Stimulated activated CD4-positive, alpha-beta T cell treated with anti-CD3 and anti-CD28 coated beads, Interleukin-12 subunit alpha, Interleukin-12 subunit beta, amount 100 ng/mL, for 24 hours (primary cell): Measurements from ENCODE around the gene FAM170B.

Source experiments
- DNase-seq, 2 experiments: peaks; one replicate each; pipeline ENCODE4 v3.0.0-alpha.2; 2020; ENCODE audit warnings: low read depth in 2 of 2

FAM170B gene

GRCh38 chr10:49169776-49170175 is 36.0 kb upstream of the FAM170B start:
- no peak for DNase-seq

GRCh38 chr10:49168831-49169500 is 35.1 kb upstream of the FAM170B start:
- DNase-seq, result no peak

- DNase-seq, result no peak
Measured at GRCh38 chr10:49168171-49168540, 34.3 kb upstream of the FAM170B start.

- DNase-seq, result no peak
Measured at GRCh38 chr10:49167425-49168170, 33.8 kb upstream of the FAM170B start.

- DNase-seq, result no peak
Measured at GRCh38 chr10:49166484-49167400, 32.9 kb upstream of the FAM170B start.

GRCh38 chr10:49165821-49166483 is 32.1 kb upstream of the FAM170B start:
- DNase-seq, result no peak

- DNase-seq, result no peak
Measured at GRCh38 chr10:49165259-49165658, 31.4 kb upstream of the FAM170B start.

- no peak for DNase-seq
Measured at GRCh38 chr10:49164559-49165188, 30.9 kb upstream of the FAM170B start.

GRCh38 chr10:49163741-49164140 is 29.9 kb upstream of the FAM170B start:
- DNase-seq, result no peak

- no peak for DNase-seq
Measured at GRCh38 chr10:49162761-49163310, 29.0 kb upstream of the FAM170B start.

GRCh38 chr10:49162063-49162462 is 28.2 kb upstream of the FAM170B start:
- DNase-seq, result no peak

- no peak for DNase-seq
Measured at GRCh38 chr10:49161411-49161997, 27.7 kb upstream of the FAM170B start.

- DNase-seq, result no peak
Measured at GRCh38 chr10:49160814-49161213, 27.0 kb upstream of the FAM170B start.

- no peak for DNase-seq
Measured at GRCh38 chr10:49160110-49160509, 26.3 kb upstream of the FAM170B start.

GRCh38 chr10:49158915-49159314 is 25.1 kb upstream of the FAM170B start:
- no peak for DNase-seq

- no peak for DNase-seq
Measured at GRCh38 chr10:49158404-49158803, 24.6 kb upstream of the FAM170B start.

- DNase-seq, result no peak
Measured at GRCh38 chr10:49157229-49157628, 23.4 kb upstream of the FAM170B start.

- no peak for DNase-seq
Measured at GRCh38 chr10:49154641-49155040, 20.8 kb upstream of the FAM170B start.

- DNase-seq, result no peak
Measured at GRCh38 chr10:49153971-49154370, 20.1 kb upstream of the FAM170B start.

GRCh38 chr10:49153115-49153514 is 19.3 kb upstream of the FAM170B start:
- DNase-seq, result no peak

GRCh38 chr10:49152663-49153062 is 18.8 kb upstream of the FAM170B start:
- no peak for DNase-seq
